22Rv1 (cell line): Measurements from ENCODE around the gene ITPR1.

Source experiments
- H3K27ac ChIP-seq: fragments of 450-650 bp; 2 replicates; pipeline ENCODE4 v1.5.1; 2017
- ZFX ChIP-seq: fragments of 450-650 bp; IDR thresholded peaks from 2 replicates; pipeline ENCODE4 v1.6.1; 2017; ENCODE audit warnings: antibody characterized with exemption, borderline replicate concordance
- TF ChIP-seq, protein P1 (sequence below): fragments of 450-650 bp; IDR thresholded peaks from 2 replicates; pipeline ENCODE4 v1.5.1; 2017; ENCODE audit warnings: mild to moderate bottlenecking

ITPR1 gene

DNA sequence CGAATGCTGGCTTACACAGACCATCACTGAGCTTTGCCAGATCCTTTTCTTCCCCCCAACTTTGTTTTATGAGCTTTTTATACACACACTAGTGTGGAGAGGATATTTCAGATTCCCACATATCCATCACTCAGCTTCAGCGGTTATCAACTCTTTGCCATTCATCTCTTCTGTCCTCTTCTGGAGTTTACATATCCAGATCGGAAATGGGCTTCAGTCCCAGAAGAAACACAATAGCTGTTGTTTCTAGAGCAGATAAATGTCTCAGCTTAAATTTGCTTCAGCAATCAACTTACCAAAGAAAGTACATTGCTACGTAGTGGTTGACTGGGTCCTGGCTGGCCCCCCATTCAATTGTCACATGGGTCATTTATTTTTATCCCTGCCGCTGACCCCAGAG is 300.2 kb downstream of the ITPR1 start:
- TF ChIP-seq, protein P1, sequence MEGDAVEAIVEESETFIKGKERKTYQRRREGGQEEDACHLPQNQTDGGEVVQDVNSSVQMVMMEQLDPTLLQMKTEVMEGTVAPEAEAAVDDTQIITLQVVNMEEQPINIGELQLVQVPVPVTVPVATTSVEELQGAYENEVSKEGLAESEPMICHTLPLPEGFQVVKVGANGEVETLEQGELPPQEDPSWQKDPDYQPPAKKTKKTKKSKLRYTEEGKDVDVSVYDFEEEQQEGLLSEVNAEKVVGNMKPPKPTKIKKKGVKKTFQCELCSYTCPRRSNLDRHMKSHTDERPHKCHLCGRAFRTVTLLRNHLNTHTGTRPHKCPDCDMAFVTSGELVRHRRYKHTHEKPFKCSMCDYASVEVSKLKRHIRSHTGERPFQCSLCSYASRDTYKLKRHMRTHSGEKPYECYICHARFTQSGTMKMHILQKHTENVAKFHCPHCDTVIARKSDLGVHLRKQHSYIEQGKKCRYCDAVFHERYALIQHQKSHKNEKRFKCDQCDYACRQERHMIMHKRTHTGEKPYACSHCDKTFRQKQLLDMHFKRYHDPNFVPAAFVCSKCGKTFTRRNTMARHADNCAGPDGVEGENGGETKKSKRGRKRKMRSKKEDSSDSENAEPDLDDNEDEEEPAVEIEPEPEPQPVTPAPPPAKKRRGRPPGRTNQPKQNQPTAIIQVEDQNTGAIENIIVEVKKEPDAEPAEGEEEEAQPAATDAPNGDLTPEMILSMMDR = no peak
- TF ChIP-seq ZFX = no peak
- H3K27ac ChIP-seq = no peak overlapping the region

DNA sequence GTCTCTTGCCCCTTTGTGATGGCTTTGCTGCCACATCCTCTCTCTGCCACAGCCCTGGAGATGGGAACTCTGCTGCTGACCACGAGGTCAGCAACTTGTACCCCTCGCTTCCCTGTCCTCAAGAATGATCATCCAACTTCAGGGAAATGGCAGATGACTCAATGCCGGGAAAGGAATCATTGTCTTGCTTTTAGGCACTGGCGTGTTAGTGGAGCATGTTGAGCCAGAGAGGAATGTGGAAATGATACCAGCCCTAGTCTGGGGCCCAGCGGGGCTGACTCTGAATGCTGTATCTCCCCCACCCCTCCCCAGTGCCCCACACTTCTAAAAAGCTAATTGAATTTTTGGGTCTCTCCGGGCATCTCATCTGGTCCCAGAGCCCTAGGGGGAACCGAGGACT is 301.2 kb downstream of the ITPR1 start:
- no peak for TF ChIP-seq ZFX
- TF ChIP-seq, protein P1 = no peak
- H3K27ac ChIP-seq = no peak overlapping the region

DNA sequence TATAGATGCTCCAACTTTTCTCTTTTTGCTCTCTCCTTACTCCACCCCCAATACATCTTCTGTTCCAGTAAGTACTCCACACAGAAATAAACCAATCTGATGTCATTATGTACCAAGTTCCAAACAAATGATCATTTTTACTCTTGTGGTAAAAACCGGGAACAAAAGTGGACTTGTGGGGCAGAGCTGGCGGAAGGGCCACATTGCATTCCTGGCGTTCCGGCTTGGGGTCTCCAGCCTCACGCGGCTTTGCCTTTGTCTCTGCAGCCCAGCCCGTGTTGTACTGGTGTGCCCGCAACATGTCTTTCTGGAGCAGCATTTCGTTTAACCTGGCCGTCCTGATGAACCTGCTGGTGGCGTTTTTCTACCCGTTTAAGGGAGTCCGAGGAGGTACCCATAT is 301.6 kb downstream of the ITPR1 start:
- TF ChIP-seq ZFX = no peak
- TF ChIP-seq, protein P1 = no peak
- no peak overlapping the region for H3K27ac ChIP-seq

DNA sequence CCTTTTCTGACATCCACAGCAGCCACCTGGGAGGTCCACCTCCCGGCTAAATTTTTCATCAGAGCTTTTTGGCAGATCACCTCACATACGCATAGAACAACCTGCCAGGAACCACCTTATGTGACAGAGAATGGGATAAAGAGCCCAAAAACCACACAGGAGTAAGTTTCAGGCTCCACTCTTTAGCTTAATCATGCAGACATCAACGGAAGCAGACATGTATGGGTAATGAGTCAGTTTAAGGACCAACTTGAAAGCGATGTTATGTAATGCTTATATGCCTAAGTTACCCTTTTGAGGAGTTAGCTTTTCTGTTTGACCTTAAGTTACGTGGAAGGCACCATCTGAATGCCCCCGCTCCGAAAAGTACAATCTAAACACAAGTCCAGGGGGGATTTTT is 302.8 kb downstream of the ITPR1 start:
- no peak overlapping the region for H3K27ac ChIP-seq
- TF ChIP-seq ZFX = no peak
- TF ChIP-seq, protein P1 = no peak

DNA sequence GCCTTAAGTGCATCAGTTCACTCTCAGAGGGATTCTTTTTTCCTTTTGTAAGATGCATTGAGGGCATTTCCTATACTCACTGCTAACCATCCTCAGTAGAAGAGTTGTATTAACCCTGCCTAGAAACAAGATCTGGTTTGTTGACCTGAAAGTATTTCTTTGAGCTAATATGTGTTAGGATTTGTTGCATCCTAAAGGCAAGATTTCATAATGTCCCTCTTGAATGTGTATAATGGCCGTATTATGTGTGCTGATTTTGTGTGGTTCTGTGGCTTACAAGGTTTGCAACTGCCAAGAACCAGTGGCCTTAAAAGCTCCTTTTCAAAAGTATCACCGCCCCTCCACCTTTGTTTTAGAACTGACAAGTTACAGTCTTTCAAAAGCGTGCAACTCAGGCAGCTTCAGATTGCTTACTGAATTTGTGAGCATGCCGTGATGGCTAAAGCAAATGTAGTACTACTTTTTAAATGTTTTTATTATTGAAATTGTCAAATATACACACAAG is 304.1 kb downstream of the ITPR1 start:
- no peak for TF ChIP-seq ZFX
- TF ChIP-seq, protein P1 = no peak
- no peak overlapping the region for H3K27ac ChIP-seq

DNA sequence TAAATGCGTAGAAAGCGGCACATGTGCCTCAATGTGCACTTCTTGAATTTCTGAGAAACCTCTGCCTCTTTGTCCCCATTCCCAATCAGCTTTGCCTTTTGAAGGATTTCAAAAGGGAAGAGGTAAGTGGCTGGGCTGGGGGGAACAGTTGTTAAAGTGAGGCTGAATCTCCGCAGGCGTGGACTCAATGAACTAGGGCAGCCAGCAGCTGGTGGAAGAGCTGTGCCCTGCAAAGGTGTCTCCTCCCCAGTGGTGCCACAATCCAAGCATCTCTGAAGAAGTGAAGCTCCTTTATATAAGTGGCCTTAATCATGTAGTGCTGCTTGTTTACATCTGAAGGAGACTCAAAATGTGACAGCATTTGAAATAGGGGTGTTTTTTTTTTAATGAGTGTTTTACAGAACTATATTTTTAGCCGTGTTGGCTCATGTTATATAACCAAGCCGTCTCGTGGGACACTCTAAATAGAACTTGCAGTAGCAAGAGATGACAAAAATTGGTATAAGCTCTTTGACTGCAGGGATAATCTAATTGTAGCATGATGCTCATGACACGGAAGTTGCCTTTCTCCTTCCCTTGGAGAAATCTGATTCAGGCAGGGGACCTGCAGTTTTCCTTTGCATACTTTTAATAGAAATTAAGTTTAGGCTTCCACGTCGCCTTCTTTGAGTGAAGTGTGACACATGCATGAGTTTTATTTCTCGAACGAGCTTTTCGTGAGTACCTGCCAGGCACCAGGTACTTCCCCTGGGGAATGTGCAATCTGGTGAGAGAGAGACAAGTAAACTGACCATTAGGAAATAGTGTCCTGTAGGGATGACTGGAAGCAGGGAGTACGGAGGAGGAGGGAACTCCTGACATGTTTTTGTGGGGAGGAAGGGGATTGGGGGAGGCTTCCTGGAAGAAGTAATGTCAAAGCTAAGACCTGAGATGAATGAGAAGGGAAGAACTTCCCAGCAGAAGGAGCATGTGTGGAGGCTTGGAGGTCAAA is 306.4 kb downstream of the ITPR1 start:
- TF ChIP-seq, protein P1 = no peak
- TF ChIP-seq ZFX = no peak
- H3K27ac ChIP-seq = no peak overlapping the region

DNA sequence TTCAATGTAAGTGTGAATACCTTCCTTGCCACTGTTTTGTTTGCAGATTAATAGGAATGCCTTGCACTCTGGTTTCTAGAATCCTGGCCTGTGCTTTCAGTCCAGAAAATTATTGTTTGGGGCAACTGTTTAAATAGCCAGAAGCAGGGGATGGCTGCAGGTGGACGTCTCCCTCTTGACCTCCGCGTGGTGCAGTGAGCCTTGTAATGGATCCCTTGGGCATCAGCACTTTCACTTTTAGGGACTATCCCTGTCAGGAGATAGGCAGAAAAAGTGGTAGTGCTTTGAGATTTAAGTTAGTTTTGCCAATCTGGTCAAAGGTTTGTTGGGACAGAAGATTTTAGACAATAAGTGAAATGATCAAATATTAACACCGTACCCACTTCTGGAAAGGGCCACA is 307.4 kb downstream of the ITPR1 start:
- no peak for TF ChIP-seq ZFX
- TF ChIP-seq, protein P1 = no peak
- H3K27ac ChIP-seq = no peak overlapping the region
